Suprapubic skin (tissue), 4 donors: ENCODE measurements around the gene PAX7. TPM values are rescaled to one million over a fixed set of nuclear protein-coding genes. Genes with fewer than 3 reads are reported as not detected.

ENCODE experiments used
- DNase-seq, 2 donors: peaks; one replicate each; pipeline ENCODE4 v3.0.0-alpha.2; 2019; ENCODE audit warnings: low spot score in 2 of 2
- H3K27ac ChIP-seq: fragments of 200-600 bp; sonication (generic); one replicate; pipeline ENCODE4 v1.5.1; 2019
- H3K27me3 ChIP-seq: fragments of 200-600 bp; sonication (generic); one replicate; pipeline ENCODE4 v1.5.1; 2019
- H3K36me3 ChIP-seq: fragments of 200-600 bp; sonication (generic); one replicate; pipeline ENCODE4 v1.5.1; 2019
- H3K4me1 ChIP-seq: fragments of 200-600 bp; sonication (generic); one replicate; pipeline ENCODE4 v1.5.1; 2019
- H3K4me3 ChIP-seq: fragments of 200-600 bp; sonication (generic); one replicate; pipeline ENCODE4 v1.5.1; 2019; ENCODE audit warnings: mild to moderate bottlenecking
- H3K9me3 ChIP-seq: fragments of 200-600 bp; sonication (generic); one replicate; pipeline ENCODE4 v1.5.1; 2019
- CTCF ChIP-seq, 2 donors: fragments of 200-600 bp in 1 of 2; fragments of 450-650 bp in 1 of 2; sonication (generic) in 1 of 2; IDR thresholded peaks; one replicate each; pipeline ENCODE4 v1.5.1; 2016 to 2019; ENCODE audit warnings: antibody characterized with exemption in 2 of 2, mild to moderate bottlenecking in 1 of 2, moderate library complexity in 1 of 2
- EP300 ChIP-seq: sonication (generic); formaldehyde crosslinking; IDR thresholded peaks from one replicate; pipeline ENCODE4 v1.6.1; 2017; ENCODE audit warnings: antibody characterized with exemption
- POLR2A ChIP-seq, 2 donors: fragments of 450-650 bp; IDR thresholded peaks; one replicate each; pipeline ENCODE4 v1.6.1; 2017; ENCODE audit warnings: antibody characterized with exemption in 2 of 2, mild to moderate bottlenecking in 2 of 2, moderate library complexity in 2 of 2
- POLR2AphosphoS5 ChIP-seq, 3 donors: sonication (generic); formaldehyde crosslinking; IDR thresholded peaks; one replicate each; pipeline ENCODE4 v1.6.1; 2017; ENCODE audit warnings: antibody characterized with exemption in 3 of 3
- WGBS: methylation state at CpG from one replicate; pipeline ENCODE4 v1.1.5; 2018; 5-methylcytosine and 5-hydroxymethylcytosine counted together
- total RNA-seq, 4 donors: library from RNA; depleted of rRNA; stranded (reverse); fragments of >200 nt; gene quantifications; one replicate each; pipeline ENCODE4 v1.1.0, GENCODE V29; 2016

The PAX7 gene
- total RNA-seq, 4 donors from 2014 or later, result 0.08 TPM; not detected in 3

DNA sequence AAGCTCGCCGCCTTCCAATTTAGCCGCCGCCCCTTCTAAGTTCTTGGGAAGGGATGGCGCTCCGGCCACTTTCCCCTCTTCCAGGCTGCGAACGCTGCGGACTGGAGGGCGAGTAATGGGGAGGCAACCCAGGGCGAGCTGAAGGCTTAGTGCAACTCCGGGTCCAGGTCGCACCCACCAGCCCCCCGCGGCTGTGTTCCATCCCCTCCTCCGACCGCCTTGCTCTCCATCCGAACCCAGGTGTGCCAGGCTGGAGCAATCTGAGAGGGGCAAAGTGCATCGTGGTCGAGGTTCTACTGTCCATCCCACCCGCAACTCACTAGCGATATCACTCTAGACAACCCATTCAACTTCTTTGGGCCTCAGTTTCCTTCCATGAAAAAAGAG lies 13.4 kb downstream of the PAX7 start:
- no peak for DNase-seq
- H3K9me3 ChIP-seq, result no peaks in the 10 kb centered on the region
- 5% methylated on average over 19 of the region's 22 CpGs for WGBS
- H3K36me3 ChIP-seq, result no peaks in the 10 kb centered on the region
- peaks cover 100% of the 10 kb centered on the region for H3K27me3 ChIP-seq
- no peak overlapping the region for H3K4me3 ChIP-seq
- H3K4me1 ChIP-seq, result peaks cover 29% of the 10 kb centered on the region
- no peak for TF ChIP-seq CTCF (IDR thresholded peaks at IDR 0.05)
- H3K27ac ChIP-seq, result no peak overlapping the region

DNA sequence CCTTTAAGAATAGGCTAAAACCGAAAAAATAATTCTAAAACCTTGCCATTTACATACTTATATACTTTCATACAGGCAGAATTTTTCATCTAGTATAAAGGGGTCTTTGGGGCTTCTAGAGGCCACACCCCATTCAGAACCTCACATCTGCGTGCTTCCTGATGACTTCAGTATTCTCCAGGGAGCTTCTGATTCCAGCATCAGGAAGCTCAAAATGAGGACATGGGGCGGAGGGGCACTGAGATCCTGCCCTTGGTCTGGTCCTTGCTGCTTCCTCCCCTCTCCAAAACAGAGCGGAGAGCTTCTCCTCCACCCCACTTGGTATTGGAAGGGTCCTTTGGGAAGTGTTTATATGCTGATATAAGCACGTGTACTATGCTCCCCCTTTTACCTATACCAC lies 13.8 kb downstream of the PAX7 start:
- H3K36me3 ChIP-seq, result no peaks in the 10 kb centered on the region
- H3K27ac ChIP-seq, result no peak overlapping the region
- peaks cover 100% of the 10 kb centered on the region for H3K27me3 ChIP-seq
- no peak for DNase-seq
- 18% methylated on average over 5 of the region's 5 CpGs for WGBS
- TF ChIP-seq POLR2A (IDR thresholded peaks at IDR 0.05), result no peak
- TF ChIP-seq POLR2AphosphoS5 (IDR thresholded peaks at IDR 0.05), result no peak
- no peak for TF ChIP-seq EP300
- TF ChIP-seq CTCF (IDR thresholded peaks at IDR 0.05), result no peak
- peaks cover 29% of the 10 kb centered on the region for H3K4me1 ChIP-seq
- no peak overlapping the region for H3K4me3 ChIP-seq
- no peaks in the 10 kb centered on the region for H3K9me3 ChIP-seq

DNA sequence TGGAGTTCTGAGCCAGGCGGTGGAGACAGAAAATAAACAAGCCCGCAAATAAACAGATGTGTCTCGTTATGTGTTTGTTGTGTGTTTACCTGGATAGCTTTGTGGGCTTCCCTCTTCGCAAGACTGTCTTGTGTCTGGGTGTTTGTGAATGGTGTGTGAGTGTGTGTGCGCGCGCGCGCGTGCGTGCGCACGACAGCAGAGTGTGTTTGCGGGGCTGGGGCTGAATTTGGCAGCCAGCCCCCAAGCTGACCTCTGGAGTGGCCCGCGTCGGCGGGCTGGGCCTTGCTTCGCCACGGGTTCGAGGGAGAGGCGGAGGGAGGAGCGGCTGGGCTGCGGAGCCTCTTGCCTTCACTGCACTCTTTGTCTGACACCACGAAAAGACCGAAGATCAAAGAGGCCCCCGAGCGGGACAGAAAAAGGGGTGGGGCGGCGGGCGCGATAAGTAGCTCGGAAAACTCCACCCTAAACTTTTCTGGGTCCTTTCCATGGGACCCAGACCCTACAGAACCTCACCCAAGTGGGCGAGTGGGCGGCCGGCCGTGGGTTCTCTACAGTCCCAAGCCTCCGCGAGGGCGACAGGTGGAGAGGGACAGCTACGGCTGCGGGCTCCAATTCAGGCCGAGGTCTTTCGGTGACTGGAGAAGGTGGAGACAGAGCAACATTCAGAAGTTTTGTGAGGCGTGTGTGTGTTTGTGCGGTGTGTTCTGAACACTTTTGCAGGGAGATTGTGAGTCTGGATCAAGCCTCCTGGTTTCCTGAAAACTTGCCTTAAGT lies 14.5 kb downstream of the PAX7 start:
- TF ChIP-seq CTCF (IDR thresholded peaks at IDR 0.05), result no peak
- no peak for TF ChIP-seq EP300
- TF ChIP-seq POLR2A (IDR thresholded peaks at IDR 0.05), result no peak
- no peak for TF ChIP-seq POLR2AphosphoS5 (IDR thresholded peaks at IDR 0.05)
- WGBS, result 4% methylated on average over 19 of the region's 46 CpGs
- H3K9me3 ChIP-seq, result no peaks in the 10 kb centered on the region
- peaks cover 29% of the 10 kb centered on the region for H3K4me1 ChIP-seq
- peaks cover 100% of the 10 kb centered on the region for H3K27me3 ChIP-seq
- no peak overlapping the region for H3K4me3 ChIP-seq
- DNase-seq, result no peak
- H3K36me3 ChIP-seq, result no peaks in the 10 kb centered on the region
- H3K27ac ChIP-seq, result no peak overlapping the region

GRCh38 chr1:18645747-18646090 lies 15.1 kb downstream of the PAX7 start:
- Histone ChIP-seq H3K4me3 (no peak overlapping the region), H3K4me1 (peaks cover 29% of the 10 kb centered on the region), H3K9me3 (no peaks in the 10 kb centered on the region), H3K36me3 (no peaks in the 10 kb centered on the region), H3K27ac (no peak overlapping the region), H3K27me3 (peaks cover 100% of the 10 kb centered on the region)
- TF ChIP-seq POLR2A (IDR thresholded peaks at IDR 0.05) (no peak), EP300 (no peak), CTCF (IDR thresholded peaks at IDR 0.05) (no peak), POLR2AphosphoS5 (IDR thresholded peaks at IDR 0.05) (no peak)
- no peak for DNase-seq
- 13% methylated on average over 10 of the region's 10 CpGs for WGBS

GRCh38 chr1:18646091-18646785 lies 15.6 kb downstream of the PAX7 start:
- no peak overlapping the region for H3K27ac ChIP-seq
- peak overlapping the region; percentile 40 for H3K4me3 ChIP-seq
- WGBS, result 9% methylated on average over 20 of the region's 35 CpGs
- peaks cover 29% of the 10 kb centered on the region for H3K4me1 ChIP-seq
- no peak for TF ChIP-seq POLR2A (IDR thresholded peaks at IDR 0.05)
- TF ChIP-seq CTCF (IDR thresholded peaks at IDR 0.05), result no peak
- no peak for TF ChIP-seq EP300
- no peak for TF ChIP-seq POLR2AphosphoS5 (IDR thresholded peaks at IDR 0.05)
- no peaks in the 10 kb centered on the region for H3K36me3 ChIP-seq
- no peak for DNase-seq
- no peaks in the 10 kb centered on the region for H3K9me3 ChIP-seq
- peaks cover 99% of the 10 kb centered on the region for H3K27me3 ChIP-seq
